Left kidney (tissue), 2 donors: ENCODE measurements around the gene APOL6. TPM values are rescaled to one million over a fixed set of nuclear protein-coding genes. Genes with fewer than 3 reads are reported as not detected.
"Not testable (repeated sequence)": the region's sequence is repeated elsewhere in the genome, so short reads cannot be mapped to it uniquely, and the experiment has no call there.

Experiments used
- DNase-seq: peaks from one replicate; pipeline ENCODE4 v3.0.0-alpha.2; 2013
- polyA plus RNA-seq: library from polyadenylated mRNA; unstranded; fragments of 120-200 nt; gene quantifications from one replicate; pipeline ENCODE4 v1.2.1, GENCODE V29; 2013; ENCODE audit not compliant: insufficient read length

Gene APOL6
- polyA plus RNA-seq, 1 donor = 4.8 TPM

GRCh38 chr22:35634943-35635540, 13.2 kb upstream of the APOL6 start:
- DNase-seq = no peak

- no peak for DNase-seq
Observed at GRCh38 chr22:35637254-35637653, 11.0 kb upstream of the APOL6 start.

GRCh38 chr22:35638001-35638400, 10.2 kb upstream of the APOL6 start:
- no peak for DNase-seq

GRCh38 chr22:35638410-35638809, 9.8 kb upstream of the APOL6 start:
- no peak for DNase-seq

- DNase-seq = no peak
Observed at GRCh38 chr22:35641494-35642120, 6.6 kb upstream of the APOL6 start.

GRCh38 chr22:35642305-35642741, 5.9 kb upstream of the APOL6 start:
- no peak for DNase-seq

GRCh38 chr22:35643991-35644390, 4.3 kb upstream of the APOL6 start:
- no peak for DNase-seq

- no peak for DNase-seq
Observed at GRCh38 chr22:35645646-35646045, 2.6 kb upstream of the APOL6 start.

GRCh38 chr22:35649026-35649553, 844 bp downstream of the APOL6 start:
- DNase-seq = no peak

- DNase-seq = no peak
Observed at GRCh38 chr22:35649636-35650250, 1.5 kb downstream of the APOL6 start.

- no peak for DNase-seq
Observed at GRCh38 chr22:35651085-35651484, 2.8 kb downstream of the APOL6 start.

- no peak for DNase-seq
Observed at GRCh38 chr22:35653824-35654223, 5.6 kb downstream of the APOL6 start.

GRCh38 chr22:35656284-35656752, 8.1 kb downstream of the APOL6 start:
- DNase-seq = no peak

- DNase-seq = no peak
Observed at GRCh38 chr22:35657571-35658312, 9.5 kb downstream of the APOL6 start.

- DNase-seq = no peak
Observed at GRCh38 chr22:35660291-35661127, 12.3 kb downstream of the APOL6 start.

- DNase-seq = no peak
Observed at GRCh38 chr22:35661464-35661863, 13.2 kb downstream of the APOL6 start.

GRCh38 chr22:35662914-35663313, 14.7 kb downstream of the APOL6 start:
- no peak for DNase-seq

- no peak for DNase-seq
Observed at GRCh38 chr22:35663371-35663770, 15.1 kb downstream of the APOL6 start.

GRCh38 chr22:35664955-35665587, 16.8 kb downstream of the APOL6 start:
- no peak for DNase-seq

GRCh38 chr22:35666699-35667098, 18.5 kb downstream of the APOL6 start:
- DNase-seq = not testable (repeated sequence)

GRCh38 chr22:35674335-35674734, 26.1 kb downstream of the APOL6 start:
- no peak for DNase-seq
